ENCODE results near the gene SPSB1.

SPSB1 gene

GRCh38 chr1:9317591-9318417 lies 25.1 kb downstream of the SPSB1 start:
- DNase-seq (ENCODE audit: low spot score) (peak; percentile 35), FAIRE-seq (peak; percentile 78)

GRCh38 chr1:9319208-9319788 lies 26.6 kb downstream of the SPSB1 start:
- DNase-seq (ENCODE audit: low spot score) (no peak), FAIRE-seq (no peak)

GRCh38 chr1:9319789-9320519 lies 27.3 kb downstream of the SPSB1 start:
- no peak for DNase-seq (ENCODE audit: low spot score)
- no peak for FAIRE-seq

- DNase-seq (ENCODE audit: low spot score) (no peak), FAIRE-seq (no peak)
Measured at GRCh38 chr1:9320520-9321479, 28.1 kb downstream of the SPSB1 start.

GRCh38 chr1:9321480-9321849 lies 28.8 kb downstream of the SPSB1 start:
- FAIRE-seq (peak; percentile 94), DNase-seq (ENCODE audit: low spot score) (peak; percentile 89)

GRCh38 chr1:9321986-9322660 lies 29.4 kb downstream of the SPSB1 start:
- FAIRE-seq (no peak), DNase-seq (ENCODE audit: low spot score) (no peak)

GRCh38 chr1:9322661-9323244 lies 30.1 kb downstream of the SPSB1 start:
- FAIRE-seq (no peak), DNase-seq (ENCODE audit: low spot score) (no peak)

GRCh38 chr1:9324246-9325096 lies 31.8 kb downstream of the SPSB1 start:
- FAIRE-seq (no peak), DNase-seq (ENCODE audit: low spot score) (no peak)

GRCh38 chr1:9326596-9326995 lies 33.9 kb downstream of the SPSB1 start:
- FAIRE-seq (no peak), DNase-seq (ENCODE audit: low spot score) (no peak)

GRCh38 chr1:9328201-9328600 lies 35.5 kb downstream of the SPSB1 start:
- DNase-seq (ENCODE audit: low spot score) (no peak), FAIRE-seq (no peak)

- DNase-seq (ENCODE audit: low spot score) = no peak
- no peak for FAIRE-seq
Measured at GRCh38 chr1:9328715-9329114, 36.0 kb downstream of the SPSB1 start.

GRCh38 chr1:9331016-9331415 lies 38.3 kb downstream of the SPSB1 start:
- DNase-seq (ENCODE audit: low spot score) = no peak
- no peak for FAIRE-seq

GRCh38 chr1:9331558-9332346 lies 39.1 kb downstream of the SPSB1 start:
- DNase-seq (ENCODE audit: low spot score) (no peak), FAIRE-seq (no peak)

GRCh38 chr1:9332513-9333143 lies 39.9 kb downstream of the SPSB1 start:
- DNase-seq (ENCODE audit: low spot score) (no peak), FAIRE-seq (no peak)

- no peak for FAIRE-seq
- DNase-seq (ENCODE audit: low spot score) = no peak
Measured at GRCh38 chr1:9338397-9339246, 45.9 kb downstream of the SPSB1 start.

GRCh38 chr1:9340172-9340854 lies 47.6 kb downstream of the SPSB1 start:
- FAIRE-seq (no peak), DNase-seq (ENCODE audit: low spot score) (no peak)

- no peak for DNase-seq (ENCODE audit: low spot score)
- no peak for FAIRE-seq
Measured at GRCh38 chr1:9340864-9341263, 48.2 kb downstream of the SPSB1 start.
